PFSK-1 (cell line): Measurements from ENCODE around the gene NDUFAF2.

Experiments used
- FOXP2 ChIP-seq: optimal IDR thresholded peaks from 2 replicates; pipeline ENCODE3; 2011; ENCODE audit warnings: borderline replicate concordance, control low read depth, inconsistent platforms; ENCODE audit not compliant: insufficient read depth; ENCODE audit errors: extremely low read length, extremely low read depth
- POLR2AphosphoS5 ChIP-seq: IDR thresholded peaks from 2 replicates; pipeline ENCODE4 v1.6.1; 2012; ENCODE audit warnings: low read depth, mild to moderate bottlenecking, control low read depth, low read length, moderate library complexity
- REST ChIP-seq, 2 experiments: IDR thresholded peaks; 2 replicates each; pipeline versions ENCODE4 v1.6.1 to v1.8.0; 2011 to 2012; ENCODE audit warnings: low read depth in 2 of 2, low read length in 2 of 2, control low read depth in 1 of 2, inconsistent platforms in 1 of 2, mild to moderate bottlenecking in 1 of 2, moderate library complexity in 1 of 2; ENCODE audit not compliant: insufficient read depth in 1 of 2
- SIN3A ChIP-seq: IDR thresholded peaks from 2 replicates; pipeline ENCODE4 v1.6.1; 2012; ENCODE audit warnings: mild to moderate bottlenecking, low read length, moderate library complexity, borderline replicate concordance; ENCODE audit not compliant: insufficient read depth
- TAF1 ChIP-seq: IDR thresholded peaks from 2 replicates; pipeline ENCODE4 v1.6.1; 2012; ENCODE audit warnings: low read length, control low read depth, borderline replicate concordance; ENCODE audit not compliant: insufficient read depth

GRCh38 chr5:60943624-60944023, 1.4 kb upstream of the NDUFAF2 start:
- TF ChIP-seq REST (IDR thresholded peaks at IDR 0.05; ENCODE audit: insufficient read depth in 1 of 2, low read depth in 2 of 2, low read length in 2 of 2), result no peak
- no peak for TF ChIP-seq SIN3A
- no peak for TF ChIP-seq POLR2AphosphoS5
- TF ChIP-seq TAF1, result no peak
- no peak for TF ChIP-seq FOXP2
